Memory B cell (primary cell): ENCODE results near the gene SETX.
"Not testable (repeated sequence)": the region's sequence is repeated elsewhere in the genome, so short reads cannot be mapped to it uniquely, and the experiment has no call there.

Experiments used
- ATAC-seq: fragments of 150-1000 bp; cut with Tn5 transposase; 2 replicates; pipeline ENCODE4 v1.10.0; 2021; ENCODE audit warnings: low read depth, mild to moderate bottlenecking, moderate library complexity
- DNase-seq, 2 donors: peaks; one replicate each; pipeline ENCODE4 v3.0.0; 2022; ENCODE audit warnings: low spot score in 2 of 2
- H3K27ac Mint-ChIP-seq: one replicate; pipeline ENCODE4 v1.8.0; 2022; ENCODE audit warnings: mild to moderate bottlenecking, moderate library complexity, mixed read lengths
- H3K27me3 Mint-ChIP-seq: one replicate; pipeline ENCODE4 v1.8.0; 2022; ENCODE audit warnings: mixed read lengths
- H3K36me3 Mint-ChIP-seq: one replicate; pipeline ENCODE4 v1.8.0; 2022; ENCODE audit warnings: mild to moderate bottlenecking, mixed read lengths
- H3K4me1 Mint-ChIP-seq: one replicate; pipeline ENCODE4 v1.8.0; 2022; ENCODE audit warnings: mixed read lengths
- H3K4me3 Mint-ChIP-seq: one replicate; pipeline ENCODE4 v1.8.0; 2022; ENCODE audit warnings: mild to moderate bottlenecking, moderate library complexity, mixed read lengths
- H3K9me3 Mint-ChIP-seq: one replicate; pipeline ENCODE4 v1.8.0; 2022; ENCODE audit warnings: mixed read lengths

The SETX gene

DNA sequence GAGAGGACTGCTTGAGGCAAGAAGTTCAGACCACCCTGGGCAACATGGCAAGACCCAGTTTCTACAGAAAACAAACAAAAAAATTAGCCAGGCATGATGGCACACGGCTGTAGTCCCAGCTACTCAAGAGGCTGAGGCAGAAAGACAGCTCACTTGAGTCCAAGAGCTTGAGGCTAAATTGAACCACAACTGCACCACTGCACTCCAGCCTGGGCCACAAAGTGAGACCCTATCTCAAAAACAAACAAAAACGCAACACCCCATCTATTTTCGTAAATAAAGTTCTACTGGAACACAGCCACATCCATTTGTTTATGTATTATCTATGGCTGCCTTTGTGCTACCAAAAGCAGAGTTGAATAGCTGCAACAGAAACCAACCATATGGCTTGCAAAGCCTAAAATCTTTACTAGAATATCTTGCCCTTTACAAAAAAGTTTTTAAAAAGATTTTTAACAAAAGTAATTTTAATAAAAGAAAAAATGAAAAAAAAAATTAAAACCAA is 67.5 kb downstream of the SETX start:
- ATAC-seq (no peak), DNase-seq (no peak)
- Mint-ChIP-seq H3K4me3 (no peak overlapping the region), H3K36me3 (peaks cover 24% of the 10 kb centered on the region), H3K9me3 (no peaks in the 10 kb centered on the region), H3K27ac (no peak overlapping the region), H3K4me1 (no peaks in the 10 kb centered on the region), H3K27me3 (no peaks in the 10 kb centered on the region)

DNA sequence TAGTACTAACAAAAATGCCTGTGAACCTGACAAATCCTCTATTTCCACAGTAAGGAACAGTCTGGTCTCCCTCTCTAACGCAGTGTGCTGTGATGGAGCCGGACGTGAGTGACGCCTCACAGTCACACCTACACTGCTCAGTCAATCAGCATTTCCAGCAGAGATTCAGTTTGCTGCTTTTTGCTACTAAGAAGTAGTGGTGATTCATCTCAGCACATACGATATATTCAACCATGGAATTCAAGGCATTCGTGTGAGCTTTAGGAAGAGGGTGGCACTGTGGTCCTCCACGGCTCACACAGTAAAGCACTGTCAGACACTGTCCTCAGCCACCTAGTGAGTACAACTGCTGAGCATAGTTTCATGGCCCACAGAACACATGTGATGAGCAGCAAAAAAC is 70.9 kb downstream of the SETX start:
- ATAC-seq: no peak
- no peaks in the 10 kb centered on the region for H3K27me3 Mint-ChIP-seq

DNA sequence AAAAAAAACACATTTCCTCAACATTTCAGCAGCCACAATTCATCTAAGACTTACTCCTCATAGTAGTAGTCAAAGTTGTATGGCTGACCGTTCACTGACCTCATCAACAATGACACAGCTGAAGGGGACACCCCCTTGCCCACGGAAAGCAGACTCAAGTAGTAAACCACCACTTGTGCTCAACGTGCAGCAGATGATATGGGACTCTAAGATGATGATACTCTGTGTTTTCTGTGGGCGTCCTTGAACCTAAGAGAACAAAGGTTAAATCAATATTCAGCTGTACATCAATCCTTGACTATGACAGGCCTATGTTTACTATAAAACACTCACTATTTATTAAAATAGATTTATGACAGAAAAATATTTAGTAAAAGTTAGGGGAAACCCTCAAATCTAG is 71.6 kb downstream of the SETX start:
- H3K36me3 Mint-ChIP-seq: peaks cover 33% of the 10 kb centered on the region
- no peak overlapping the region for H3K4me3 Mint-ChIP-seq
- no peaks in the 10 kb centered on the region for H3K4me1 Mint-ChIP-seq
- H3K9me3 Mint-ChIP-seq: no peaks in the 10 kb centered on the region
- no peaks in the 10 kb centered on the region for H3K27me3 Mint-ChIP-seq
- no peak for ATAC-seq
- DNase-seq: no peak
- H3K27ac Mint-ChIP-seq: peak overlapping the region; percentile 47

More for the DNA sequence above, 70.9 kb downstream of the SETX start:
- no peaks in the 10 kb centered on the region for H3K4me1 Mint-ChIP-seq
- no peaks in the 10 kb centered on the region for H3K9me3 Mint-ChIP-seq
- DNase-seq: no peak
- peak overlapping the region; percentile 47 for H3K27ac Mint-ChIP-seq
- no peak overlapping the region for H3K4me3 Mint-ChIP-seq
- H3K36me3 Mint-ChIP-seq: peaks cover 32% of the 10 kb centered on the region

DNA sequence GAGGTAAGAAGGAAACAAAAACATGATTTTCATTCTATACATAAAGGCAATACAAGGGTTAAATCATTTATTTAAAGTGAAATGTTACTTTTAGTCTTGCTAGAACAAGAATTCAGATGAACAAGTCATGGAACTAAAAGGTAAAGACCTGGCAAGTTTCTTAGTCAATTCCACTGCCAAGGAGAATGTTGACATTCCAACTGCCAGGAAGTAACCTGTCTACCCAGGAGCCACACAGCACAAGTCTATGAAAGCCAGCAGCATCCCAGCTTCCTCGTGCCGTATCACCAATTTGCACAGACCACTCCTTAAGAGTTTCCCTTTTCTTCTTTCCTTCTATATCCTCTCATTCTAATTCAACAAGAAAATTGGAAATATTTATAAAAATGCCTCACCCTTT is 79.9 kb downstream of the SETX start:
- H3K27ac Mint-ChIP-seq: no peak overlapping the region
- H3K9me3 Mint-ChIP-seq: no peaks in the 10 kb centered on the region
- no peaks in the 10 kb centered on the region for H3K27me3 Mint-ChIP-seq
- no peak overlapping the region for H3K4me3 Mint-ChIP-seq
- peaks cover 31% of the 10 kb centered on the region for H3K36me3 Mint-ChIP-seq
- DNase-seq: no peak
- no peak for ATAC-seq
- no peaks in the 10 kb centered on the region for H3K4me1 Mint-ChIP-seq

DNA sequence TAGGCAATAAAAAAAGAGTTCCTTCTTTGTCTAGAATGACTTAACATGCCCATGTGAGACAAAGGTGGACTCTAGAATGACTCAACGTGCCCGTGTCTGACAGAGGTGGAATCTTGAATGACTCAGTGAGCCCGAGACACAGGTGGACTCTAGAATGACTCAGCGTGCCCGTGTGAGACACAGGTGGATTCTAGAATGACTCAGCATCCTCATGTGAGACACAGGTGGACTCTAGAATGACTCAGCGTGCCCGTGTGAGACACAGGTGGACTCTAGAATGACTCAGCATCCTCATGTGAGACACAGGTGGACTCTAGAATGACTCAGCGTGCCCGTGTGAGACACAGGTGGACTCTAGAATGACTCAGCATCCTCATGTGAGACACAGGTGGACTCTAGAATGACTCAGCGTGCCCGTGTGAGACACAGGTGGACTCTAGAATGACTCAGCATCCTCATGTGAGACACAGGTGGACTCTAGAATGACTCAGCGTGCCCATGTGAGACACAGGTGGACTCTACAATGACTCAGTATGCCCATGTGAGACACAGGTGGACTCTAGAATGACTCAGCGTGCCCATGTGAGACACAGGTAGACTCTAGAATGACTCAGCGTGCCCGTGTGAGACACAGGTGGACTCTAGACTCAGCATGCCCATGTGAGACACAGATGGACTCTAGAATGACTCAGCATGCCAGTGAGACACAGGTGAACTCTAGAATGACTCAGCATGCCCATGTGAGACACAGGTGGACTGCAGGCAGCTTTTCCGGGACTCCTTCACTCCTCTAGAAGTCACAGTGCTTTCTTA is 84.9 kb downstream of the SETX start:
- not testable (repeated sequence) for H3K4me3 Mint-ChIP-seq, H3K9me3 Mint-ChIP-seq, H3K27ac Mint-ChIP-seq, H3K4me1 Mint-ChIP-seq, ATAC-seq, DNase-seq, H3K27me3 Mint-ChIP-seq
- H3K36me3 Mint-ChIP-seq: peaks cover 20% of the 10 kb centered on the region

DNA sequence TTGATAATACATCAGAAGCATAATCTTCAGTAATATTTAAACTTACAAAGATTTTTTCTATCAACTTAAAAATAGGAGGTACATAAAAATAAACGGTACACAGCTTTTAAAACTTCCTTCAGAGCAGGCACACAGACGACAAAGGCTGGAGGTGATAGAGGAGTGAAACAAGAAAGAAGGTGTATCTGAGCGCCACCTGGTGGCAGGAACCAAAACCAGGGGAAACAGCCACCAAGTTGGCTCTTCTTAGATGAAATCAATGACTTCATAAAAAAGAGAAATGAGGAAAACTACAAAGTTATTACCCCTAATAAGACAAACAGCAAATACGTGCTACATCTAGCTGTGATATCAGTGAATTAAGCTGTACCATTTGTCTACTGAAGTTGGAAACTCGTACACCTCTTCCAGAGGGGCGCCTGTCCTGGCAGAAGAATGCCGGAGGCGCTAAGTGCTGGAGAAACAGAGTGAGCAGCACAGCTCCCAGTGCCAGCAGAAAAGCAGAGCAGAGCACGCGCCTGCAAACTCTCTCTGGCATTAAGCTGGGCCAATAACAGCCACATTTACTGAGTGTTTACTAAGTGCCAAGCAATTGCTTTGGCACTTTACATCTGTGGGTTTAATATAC is 85.9 kb downstream of the SETX start:
- peak overlapping the region; percentile 15 for H3K27ac Mint-ChIP-seq
- H3K36me3 Mint-ChIP-seq: peaks cover 24% of the 10 kb centered on the region
- no peaks in the 10 kb centered on the region for H3K9me3 Mint-ChIP-seq
- no peak overlapping the region for H3K4me3 Mint-ChIP-seq
- ATAC-seq: peak; percentile 81
- peak; percentile 69 to 70 for DNase-seq
- no peaks in the 10 kb centered on the region for H3K27me3 Mint-ChIP-seq
- H3K4me1 Mint-ChIP-seq: peaks cover 2% of the 10 kb centered on the region

DNA sequence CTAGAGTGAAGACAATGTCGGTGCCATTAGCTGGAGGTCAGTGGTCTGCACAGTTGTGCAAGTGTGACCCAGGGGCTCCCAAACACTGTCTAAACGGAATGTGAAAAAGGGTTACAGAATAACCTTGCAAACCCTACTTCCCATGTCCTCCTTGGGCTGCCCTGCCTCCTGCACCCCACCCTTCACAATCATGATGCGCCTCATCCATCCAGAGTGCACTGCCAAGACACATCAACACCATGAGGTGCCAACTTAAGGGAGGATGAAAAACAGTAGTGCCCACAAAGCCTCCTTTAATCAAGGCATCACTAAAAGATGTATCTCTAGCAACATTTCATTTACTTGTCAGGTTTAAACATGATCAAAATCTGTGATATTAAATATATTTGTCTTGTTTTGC is 87.1 kb downstream of the SETX start:
- ATAC-seq (no peak), DNase-seq (no peak)
- H3K4me1 Mint-ChIP-seq: peaks cover 5% of the 10 kb centered on the region
- H3K27me3 Mint-ChIP-seq: no peaks in the 10 kb centered on the region
- peaks cover 22% of the 10 kb centered on the region for H3K36me3 Mint-ChIP-seq
- no peak overlapping the region for H3K27ac Mint-ChIP-seq
- no peak overlapping the region for H3K4me3 Mint-ChIP-seq
- no peaks in the 10 kb centered on the region for H3K9me3 Mint-ChIP-seq

DNA sequence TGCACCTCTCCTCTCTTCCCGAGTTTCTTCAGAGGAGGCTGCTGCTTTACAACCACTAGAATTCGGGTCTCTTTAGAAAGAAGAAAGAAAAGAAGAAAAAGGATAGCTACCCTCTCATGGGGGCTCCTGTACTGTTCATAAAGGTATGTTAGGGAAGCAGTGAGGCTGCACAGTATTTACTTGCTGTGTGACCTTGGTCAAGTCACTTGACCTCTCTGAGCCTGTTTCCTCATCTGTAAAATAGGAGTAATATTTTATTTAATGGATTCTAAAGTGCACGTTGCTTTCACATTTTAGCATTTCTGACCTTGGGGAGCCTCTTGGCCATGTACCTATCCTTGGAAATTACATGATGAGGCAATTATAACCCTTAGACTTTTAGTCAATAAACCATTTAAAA is 88.8 kb downstream of the SETX start:
- Mint-ChIP-seq H3K36me3 (peaks cover 20% of the 10 kb centered on the region), H3K4me1 (peaks cover 7% of the 10 kb centered on the region), H3K27ac (no peak overlapping the region), H3K4me3 (no peak overlapping the region), H3K9me3 (no peaks in the 10 kb centered on the region), H3K27me3 (no peaks in the 10 kb centered on the region)
- no peak for DNase-seq
- no peak for ATAC-seq

DNA sequence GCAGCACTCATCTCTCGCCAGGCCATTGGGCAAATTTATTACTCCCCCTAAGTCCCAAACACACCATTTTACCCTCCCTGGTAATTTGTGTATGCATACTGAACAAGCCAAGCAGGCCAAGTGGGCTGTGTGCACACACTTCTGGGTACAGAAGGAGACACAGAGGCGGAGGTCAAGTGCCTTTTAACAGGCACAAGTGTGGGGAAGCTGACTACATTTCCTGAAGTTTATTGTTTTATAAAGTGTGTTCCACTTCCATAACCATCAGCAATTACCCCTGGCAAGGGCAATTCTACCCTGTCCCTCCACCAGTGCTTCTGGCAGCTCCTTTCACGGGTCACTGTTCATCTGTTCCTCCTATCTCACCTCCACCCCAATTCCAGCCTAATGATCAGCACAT is 93.9 kb downstream of the SETX start:
- Mint-ChIP-seq H3K36me3 (peaks cover 9% of the 10 kb centered on the region), H3K27ac (peak overlapping the region; percentile 61), H3K27me3 (no peaks in the 10 kb centered on the region), H3K4me3 (no peak overlapping the region), H3K4me1 (peaks cover 12% of the 10 kb centered on the region), H3K9me3 (no peaks in the 10 kb centered on the region)
- DNase-seq (no peak), ATAC-seq (no peak)

DNA sequence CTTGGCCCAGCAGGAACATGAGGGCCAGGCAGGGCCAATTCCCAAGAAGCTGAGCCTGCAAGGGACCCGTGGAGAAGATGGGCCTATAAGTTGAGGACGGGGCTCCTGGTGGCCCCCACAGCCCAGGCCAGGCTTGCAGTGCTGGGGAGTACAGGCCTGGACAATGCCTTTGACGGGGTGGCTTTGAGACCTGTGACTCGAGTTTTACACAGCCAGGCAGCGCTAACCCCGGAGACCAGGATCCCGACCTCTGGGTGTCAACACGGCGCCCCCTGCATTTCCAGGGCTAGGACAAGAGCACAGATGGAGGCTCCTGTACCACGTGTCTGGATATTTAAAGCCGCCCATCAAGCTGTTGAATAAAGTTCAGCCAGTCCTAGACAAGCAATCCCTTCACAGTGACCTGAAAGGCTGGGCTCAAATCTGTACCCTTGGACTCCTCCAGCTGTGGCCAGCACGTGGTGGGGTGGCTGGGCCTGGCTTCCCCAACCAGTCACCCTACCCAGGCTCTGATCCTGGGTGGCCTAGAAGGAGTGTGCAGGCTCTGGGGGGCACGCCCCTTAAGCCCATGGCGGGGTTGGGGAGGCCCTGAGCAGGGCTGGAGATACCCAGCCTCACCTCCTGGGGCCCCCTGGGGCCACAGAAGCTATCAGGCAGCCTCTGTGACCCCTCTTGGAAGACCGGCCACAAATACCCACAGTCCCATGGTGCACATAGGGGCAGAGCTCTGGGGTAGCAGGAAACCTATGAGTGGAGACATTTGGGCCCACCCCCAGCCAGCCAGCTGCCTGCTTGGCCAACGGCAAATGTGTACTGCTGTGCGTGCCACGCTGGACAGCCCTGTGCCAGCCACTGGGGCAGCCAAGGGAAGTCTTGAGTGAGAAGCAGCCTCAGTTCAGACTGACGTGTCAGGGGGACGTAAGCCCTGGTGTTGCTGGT is 104.2 kb downstream of the SETX start:
- Mint-ChIP-seq H3K4me1 (no peaks in the 10 kb centered on the region), H3K4me3 (no peak overlapping the region), H3K27ac (no peak overlapping the region), H3K36me3 (no peaks in the 10 kb centered on the region), H3K9me3 (no peaks in the 10 kb centered on the region), H3K27me3 (peaks cover 2% of the 10 kb centered on the region)
- DNase-seq (no peak), ATAC-seq (no peak)

DNA sequence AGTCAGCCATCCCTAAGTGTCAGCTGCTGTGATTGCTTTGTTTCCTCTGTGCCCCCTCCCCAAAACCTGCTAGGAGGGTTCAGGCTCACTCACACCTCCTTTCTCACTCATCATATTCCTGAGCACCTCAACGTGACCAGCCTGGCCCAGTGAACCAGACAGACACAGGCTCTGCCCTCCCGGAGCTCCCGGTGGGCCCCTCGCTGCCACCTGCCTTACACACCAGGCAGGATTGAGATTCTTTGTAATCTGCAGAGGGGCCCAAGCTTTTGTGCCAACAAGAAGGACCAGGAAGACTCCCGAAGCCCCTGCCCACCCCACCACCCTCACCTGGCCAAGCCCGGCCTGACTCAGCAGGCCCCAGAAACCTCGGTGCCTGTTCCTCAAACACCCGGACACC is 105.1 kb downstream of the SETX start:
- Mint-ChIP-seq H3K9me3 (no peaks in the 10 kb centered on the region), H3K36me3 (no peaks in the 10 kb centered on the region)

DNA sequence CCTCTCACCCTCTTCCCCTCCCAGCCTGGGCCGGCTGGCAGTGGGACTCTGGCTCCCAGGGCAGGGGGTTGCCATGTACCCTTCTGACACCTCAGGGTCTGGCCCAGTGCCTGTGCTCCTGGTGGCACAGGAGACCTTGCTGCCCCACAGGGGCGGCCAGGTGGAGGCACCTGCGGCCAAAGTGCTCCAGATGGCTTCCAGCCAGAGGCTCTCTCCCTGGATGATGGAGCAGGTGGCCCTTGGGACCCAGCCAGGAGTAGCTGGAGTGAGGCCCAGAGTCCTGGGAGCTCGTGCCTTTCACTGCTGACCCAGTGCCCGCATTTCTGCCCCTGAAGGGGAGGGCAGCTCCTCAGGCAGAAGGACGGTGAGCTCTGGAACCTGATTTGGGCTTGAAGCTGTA is 105.7 kb downstream of the SETX start:
- H3K9me3 Mint-ChIP-seq: no peaks in the 10 kb centered on the region
- no peaks in the 10 kb centered on the region for H3K4me1 Mint-ChIP-seq
- ATAC-seq (no peak), DNase-seq (no peak)
- H3K27ac Mint-ChIP-seq: no peak overlapping the region
- H3K4me3 Mint-ChIP-seq: no peak overlapping the region
- no peaks in the 10 kb centered on the region for H3K36me3 Mint-ChIP-seq
- peaks cover 2% of the 10 kb centered on the region for H3K27me3 Mint-ChIP-seq

More for the DNA sequence above, 105.1 kb downstream of the SETX start:
- no peaks in the 10 kb centered on the region for H3K4me1 Mint-ChIP-seq
- DNase-seq: no peak
- H3K27me3 Mint-ChIP-seq: peaks cover 2% of the 10 kb centered on the region
- no peak overlapping the region for H3K27ac Mint-ChIP-seq
- no peak for ATAC-seq
- no peak overlapping the region for H3K4me3 Mint-ChIP-seq

DNA sequence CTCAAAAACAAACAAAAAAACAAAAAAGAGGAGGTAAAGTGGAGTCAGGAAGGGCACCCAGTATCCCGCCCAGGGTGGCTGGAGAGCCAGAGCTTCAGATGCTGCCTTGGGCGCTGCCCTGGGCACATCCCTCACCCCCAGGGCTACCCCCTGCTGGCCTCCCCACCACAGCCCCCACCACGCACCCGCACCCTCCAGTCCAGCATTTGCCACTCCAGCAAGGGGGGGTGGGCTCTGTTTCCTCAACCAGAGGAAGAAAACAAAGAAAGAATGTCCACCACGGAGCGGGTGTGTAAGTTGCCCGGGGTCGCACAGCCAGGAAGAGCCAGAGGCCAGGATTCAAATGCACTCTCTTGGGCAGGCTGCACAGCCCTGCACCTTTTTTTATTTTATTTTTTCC is 106.8 kb downstream of the SETX start:
- no peak for ATAC-seq
- Mint-ChIP-seq H3K27me3 (peaks cover 2% of the 10 kb centered on the region), H3K4me1 (no peaks in the 10 kb centered on the region), H3K36me3 (no peaks in the 10 kb centered on the region), H3K4me3 (no peak overlapping the region), H3K27ac (no peak overlapping the region), H3K9me3 (no peaks in the 10 kb centered on the region)
- no peak for DNase-seq

DNA sequence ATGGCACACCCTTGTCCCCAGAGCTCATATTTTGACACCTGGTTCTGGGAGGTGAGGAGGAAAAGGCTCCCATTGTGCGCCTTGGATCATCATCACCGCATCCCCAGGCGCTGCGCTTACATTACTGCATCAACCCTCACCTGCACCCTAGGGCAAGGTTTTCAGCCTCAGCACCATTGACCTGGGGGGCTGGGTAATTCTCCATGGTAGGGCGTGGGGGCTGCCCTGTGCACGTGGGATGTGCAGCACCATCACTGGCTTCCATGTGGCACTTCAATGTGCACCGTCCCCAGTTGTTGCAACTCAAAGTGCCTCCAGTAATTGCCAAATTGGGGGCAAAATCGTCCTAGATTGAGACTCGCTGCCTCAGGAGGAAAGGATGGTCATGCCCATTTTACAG is 109.3 kb downstream of the SETX start:
- Mint-ChIP-seq H3K36me3 (no peaks in the 10 kb centered on the region), H3K27me3 (peaks cover 2% of the 10 kb centered on the region)

More for the DNA sequence above, 109.3 kb downstream of the SETX start:
- no peak for DNase-seq
- no peak for ATAC-seq
- H3K4me1 Mint-ChIP-seq: peaks cover 7% of the 10 kb centered on the region
- H3K4me3 Mint-ChIP-seq: no peak overlapping the region
- no peak overlapping the region for H3K27ac Mint-ChIP-seq
- no peaks in the 10 kb centered on the region for H3K9me3 Mint-ChIP-seq
